Keratinocyte (primary cell): ENCODE data around the gene CFAP20DC. TPM values are rescaled to one million over a fixed set of nuclear protein-coding genes. Genes with fewer than 3 reads are reported as not detected.

ENCODE experiments used
- DNase-seq: peaks from one replicate; pipeline ENCODE4 v3.0.0-alpha.2; 2011; ENCODE audit warnings: low read depth, missing footprints, low spot score
- FAIRE-seq: peaks from 2 replicates; lab custom pipeline; 2011; peaks lifted over from hg19 to GRCh38; lab: Jason Lieb, UNC
- H2AFZ ChIP-seq: 2 replicates; pipeline ENCODE4 v1.6.0; 2012; ENCODE audit warnings: low read length, control low read depth, inconsistent platforms; ENCODE audit not compliant: control insufficient read depth
- H3K27ac ChIP-seq: 2 replicates; pipeline ENCODE4 v1.5.1; 2011; ENCODE audit warnings: low read length; ENCODE audit not compliant: control insufficient read depth, insufficient read depth
- H3K27me3 ChIP-seq: 3 replicates; pipeline ENCODE4 v1.6.0; 2011; ENCODE audit warnings: low read length; ENCODE audit not compliant: control insufficient read depth, insufficient read depth; ENCODE audit errors: extremely low read depth
- H3K36me3 ChIP-seq, 2 experiments: 2 replicates in 1 of 2; 3 replicates in 1 of 2; pipeline ENCODE4 v1.5.1; 2011; ENCODE audit warnings: low read length in 2 of 2, mild to moderate bottlenecking in 1 of 2; ENCODE audit not compliant: control insufficient read depth in 2 of 2, insufficient read depth in 2 of 2; ENCODE audit errors: extremely low read depth in 1 of 2
- H3K4me1 ChIP-seq: 3 replicates; pipeline ENCODE4 v1.5.1; 2011; ENCODE audit warnings: low read length; ENCODE audit not compliant: control insufficient read depth, insufficient read depth; ENCODE audit errors: extremely low read depth
- H3K4me2 ChIP-seq: 3 replicates; pipeline ENCODE4 v1.6.0; 2011; ENCODE audit warnings: low read depth, low read length; ENCODE audit not compliant: control insufficient read depth, insufficient read depth; ENCODE audit errors: extremely low read depth
- H3K4me3 ChIP-seq, 3 experiments: fragments of 200-600 bp in 1 of 3; sonication (generic) in 1 of 3; 2 replicates in 2 of 3; 3 replicates in 1 of 3; pipeline ENCODE4 v1.5.1; 2011 to 2016; ENCODE audit warnings: low read length in 3 of 3, mild to moderate bottlenecking in 3 of 3, control low read depth in 2 of 3, inconsistent platforms in 1 of 3, low read depth in 1 of 3, mixed read lengths in 1 of 3, mixed run types in 1 of 3, moderate library complexity in 1 of 3; ENCODE audit not compliant: control insufficient read depth in 2 of 3, insufficient read depth in 2 of 3; ENCODE audit errors: extremely low read depth in 1 of 3
- H3K79me2 ChIP-seq: 2 replicates; pipeline ENCODE4 v1.6.0; 2012; ENCODE audit warnings: low read length; ENCODE audit not compliant: control insufficient read depth, insufficient read depth
- H3K9ac ChIP-seq: 3 replicates; pipeline ENCODE4 v1.6.0; 2011; ENCODE audit warnings: low read length; ENCODE audit not compliant: control insufficient read depth, insufficient read depth; ENCODE audit errors: extremely low read depth
- H3K9me1 ChIP-seq: 3 replicates; pipeline ENCODE4 v1.6.0; 2011; ENCODE audit warnings: low read length; ENCODE audit not compliant: control insufficient read depth, insufficient read depth; ENCODE audit errors: extremely low read depth
- H3K9me3 ChIP-seq: 2 replicates; pipeline ENCODE4 v1.5.1; 2012; ENCODE audit warnings: low read depth, low read length; ENCODE audit not compliant: control insufficient read depth
- H4K20me1 ChIP-seq: 3 replicates; pipeline ENCODE4 v1.6.0; 2011; ENCODE audit warnings: low read length; ENCODE audit not compliant: control insufficient read depth, insufficient read depth; ENCODE audit errors: extremely low read depth
- EZH2 ChIP-seq: IDR thresholded peaks from one replicate; pipeline ENCODE4 v1.6.1; 2012; ENCODE audit warnings: inconsistent platforms, mild to moderate bottlenecking, low read length, moderate library complexity
- dilution Hi-C: fragments of 300-500 bp; cut with MboI; formaldehyde crosslinking; loops from one replicate; pipeline ENCODE4 v1.7.0; 2020; ENCODE audit warnings: low sequenced_read_pairs; ENCODE audit not compliant: extremely low pct_ligation_motif_present
- polyA plus RNA-seq, 5 experiments: library from polyadenylated mRNA; depleted of rRNA in 3 of 5; stranded (reverse) in 3 of 5; stranded (forward) in 1 of 5; unstranded in 1 of 5; fragments of >200 nt; gene quantifications; 1 replicate in 1 of 5; 2 replicates in 3 of 5; 3 replicates in 1 of 5; pipeline versions ENCODE4 v1.2.1 to v1.2.3, GENCODE V29; 2011 to 2012; ENCODE audit warnings: missing spikeins in 2 of 5, low read depth in 1 of 5, low replicate concordance in 1 of 5
- TF ChIP-seq, protein P1 (sequence below), 3 experiments: IDR thresholded peaks in 1 of 3; conservative IDR thresholded peaks in 1 of 3; optimal IDR thresholded peaks in 1 of 3; 2 replicates in 2 of 3; 3 replicates in 1 of 3; pipeline versions ENCODE3 to v1.5.1; 2011; ENCODE audit warnings: low read length in 3 of 3, mild to moderate bottlenecking in 3 of 3, moderate library complexity in 2 of 3, control low read depth in 1 of 3, inconsistent platforms in 1 of 3; ENCODE audit not compliant: insufficient read depth in 2 of 3; ENCODE audit errors: extremely low read depth in 1 of 3

Gene CFAP20DC
- polyA plus RNA-seq, 1 donor (not counting 4 experiments of a cell fraction or from before 2014, with no cell fraction given) = 6.3 TPM

DNA sequence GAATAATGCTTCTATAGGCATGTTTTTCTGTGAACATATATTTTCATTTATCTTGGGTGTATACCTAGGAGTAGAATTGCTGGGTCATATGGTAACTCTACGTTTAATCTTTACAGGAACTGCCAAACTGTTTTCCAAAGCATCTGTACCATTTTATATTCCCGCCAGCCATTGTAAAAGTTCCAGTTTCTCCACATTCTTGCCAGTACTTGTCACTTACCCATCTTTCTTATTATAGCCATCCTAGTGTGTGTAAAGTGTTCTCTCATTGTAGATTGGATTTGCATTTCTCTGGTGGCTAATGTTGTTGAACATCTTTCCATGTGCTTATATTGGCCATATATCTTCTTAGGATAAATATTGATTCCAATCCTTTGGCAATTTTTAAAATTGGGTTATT is 31.2 kb upstream of the CFAP20DC start:
- H3K4me3 ChIP-seq = no peak overlapping the region
- FAIRE-seq (no peak), DNase-seq (no peak)
- no peaks in the 10 kb centered on the region for H3K36me3 ChIP-seq
- H2AFZ ChIP-seq = no peak overlapping the region
- no peaks in the 10 kb centered on the region for H3K27me3 ChIP-seq
- dilution Hi-C loops = no loop called here
- H3K79me2 ChIP-seq = no peaks in the 10 kb centered on the region
- no peaks in the 10 kb centered on the region for H3K9me3 ChIP-seq
- TF ChIP-seq, protein P1, sequence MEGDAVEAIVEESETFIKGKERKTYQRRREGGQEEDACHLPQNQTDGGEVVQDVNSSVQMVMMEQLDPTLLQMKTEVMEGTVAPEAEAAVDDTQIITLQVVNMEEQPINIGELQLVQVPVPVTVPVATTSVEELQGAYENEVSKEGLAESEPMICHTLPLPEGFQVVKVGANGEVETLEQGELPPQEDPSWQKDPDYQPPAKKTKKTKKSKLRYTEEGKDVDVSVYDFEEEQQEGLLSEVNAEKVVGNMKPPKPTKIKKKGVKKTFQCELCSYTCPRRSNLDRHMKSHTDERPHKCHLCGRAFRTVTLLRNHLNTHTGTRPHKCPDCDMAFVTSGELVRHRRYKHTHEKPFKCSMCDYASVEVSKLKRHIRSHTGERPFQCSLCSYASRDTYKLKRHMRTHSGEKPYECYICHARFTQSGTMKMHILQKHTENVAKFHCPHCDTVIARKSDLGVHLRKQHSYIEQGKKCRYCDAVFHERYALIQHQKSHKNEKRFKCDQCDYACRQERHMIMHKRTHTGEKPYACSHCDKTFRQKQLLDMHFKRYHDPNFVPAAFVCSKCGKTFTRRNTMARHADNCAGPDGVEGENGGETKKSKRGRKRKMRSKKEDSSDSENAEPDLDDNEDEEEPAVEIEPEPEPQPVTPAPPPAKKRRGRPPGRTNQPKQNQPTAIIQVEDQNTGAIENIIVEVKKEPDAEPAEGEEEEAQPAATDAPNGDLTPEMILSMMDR (optimal IDR thresholded peaks at IDR 0.05 in 1 of 3, IDR thresholded peaks at IDR 0.05 in 1 of 3, conservative IDR thresholded peaks at IDR 0.05 in 1 of 3; ENCODE audit: extremely low read depth in 1 of 3, insufficient read depth in 2 of 3, low read length in 3 of 3) = no peak
- TF ChIP-seq EZH2 = no peak
- H4K20me1 ChIP-seq = no peaks in the 10 kb centered on the region
- no peak overlapping the region for H3K27ac ChIP-seq
- H3K9ac ChIP-seq = no peak overlapping the region
- no peaks in the 10 kb centered on the region for H3K9me1 ChIP-seq
- H3K4me1 ChIP-seq = peaks cover 8% of the 10 kb centered on the region
- no peak overlapping the region for H3K4me2 ChIP-seq

DNA sequence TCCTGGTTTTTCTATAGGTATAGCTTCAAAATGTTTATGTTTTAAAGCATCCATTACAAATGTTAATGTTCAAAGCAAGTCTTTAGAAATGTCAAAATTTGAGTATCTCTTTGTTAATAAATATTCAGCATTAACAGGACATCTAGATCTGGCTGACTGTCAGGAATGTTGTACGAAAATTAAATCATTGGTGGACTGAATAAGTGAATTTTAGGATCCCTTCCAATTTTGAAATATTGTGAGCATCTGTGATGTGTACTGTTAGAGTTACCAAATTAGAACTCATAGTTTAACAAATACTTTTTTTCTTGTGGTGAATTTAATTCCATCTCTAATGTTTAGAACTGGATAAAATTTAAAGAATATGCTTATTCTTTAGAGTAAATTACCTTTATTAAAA is 30.1 kb upstream of the CFAP20DC start:
- H2AFZ ChIP-seq = no peak overlapping the region
- dilution Hi-C loops = no loop called here
- FAIRE-seq = no peak

More for the DNA sequence above, 30.1 kb upstream of the CFAP20DC start:
- no peak overlapping the region for H3K4me3 ChIP-seq
- no peaks in the 10 kb centered on the region for H3K27me3 ChIP-seq
- H3K9me1 ChIP-seq = no peaks in the 10 kb centered on the region
- no peaks in the 10 kb centered on the region for H3K9me3 ChIP-seq
- no peak overlapping the region for H3K4me2 ChIP-seq
- TF ChIP-seq, protein P1 (optimal IDR thresholded peaks at IDR 0.05 in 1 of 3, IDR thresholded peaks at IDR 0.05 in 1 of 3, conservative IDR thresholded peaks at IDR 0.05 in 1 of 3; ENCODE audit: extremely low read depth in 1 of 3, insufficient read depth in 2 of 3, low read length in 3 of 3) = no peak
- no peak for TF ChIP-seq EZH2
- no peaks in the 10 kb centered on the region for H3K36me3 ChIP-seq
- no peak overlapping the region for H3K27ac ChIP-seq
- no peaks in the 10 kb centered on the region for H4K20me1 ChIP-seq
- H3K9ac ChIP-seq = no peak overlapping the region
- DNase-seq = no peak
- no peaks in the 10 kb centered on the region for H3K79me2 ChIP-seq
- peaks cover 8% of the 10 kb centered on the region for H3K4me1 ChIP-seq
